ENCODE data around the gene NAGA. TPM values are rescaled to one million over a fixed set of nuclear protein-coding genes. Genes with fewer than 3 reads are reported as not detected.

NAGA gene
- total RNA-seq, 1 experiment from 2014 or later, result 24.3 TPM

DNA sequence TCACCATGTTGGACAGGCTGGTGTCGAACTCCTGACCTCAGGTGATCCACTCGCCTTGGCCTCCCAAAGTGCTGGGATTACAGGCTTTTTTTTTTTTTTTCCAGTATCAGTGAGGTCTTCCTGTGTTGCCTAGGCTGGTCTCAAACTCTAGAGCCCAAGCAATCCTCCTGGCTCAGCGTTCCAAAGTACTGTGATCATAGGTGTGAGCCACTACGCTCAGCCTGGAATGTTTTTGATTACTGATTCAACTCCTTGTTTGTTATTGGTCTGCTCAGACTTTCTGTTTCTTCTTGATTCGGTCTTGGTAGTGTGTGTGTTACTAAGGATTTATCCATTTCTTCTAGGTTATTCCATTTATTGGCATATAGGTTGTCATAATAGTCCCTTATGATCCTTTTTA is 31.3 kb downstream of the NAGA start:
- CTCF ChIA-PET, result interaction anchor here (0.7 kb wide), 2 partner anchors 1236 to 1521 kb away, joined by 5 to 6 read pairs; no protein-coding TSS in a partner anchor
- no TSS peak for BruUV-seq (replicated peaks)
- H3K4me3 Mint-ChIP-seq (ENCODE audit: low read depth, unreplicated experiment), result no peak overlapping the region
- intact Hi-C loops (cut with micrococcal nuclease; ENCODE audit: unreplicated experiment), result no loop called here
- no peak for DNase-seq
- H3K36me3 Mint-ChIP-seq (ENCODE audit: insufficient read depth, unreplicated experiment), result no peaks in the 10 kb centered on the region
- H3K27ac Mint-ChIP-seq (ENCODE audit: unreplicated experiment), result no peak overlapping the region
- peaks cover 6% of the 10 kb centered on the region for H3K9me3 Mint-ChIP-seq (ENCODE audit: low read depth, unreplicated experiment)
- no peaks in the 10 kb centered on the region for H3K4me1 Mint-ChIP-seq (ENCODE audit: low read depth, unreplicated experiment)
- TF ChIP-seq, protein P1, sequence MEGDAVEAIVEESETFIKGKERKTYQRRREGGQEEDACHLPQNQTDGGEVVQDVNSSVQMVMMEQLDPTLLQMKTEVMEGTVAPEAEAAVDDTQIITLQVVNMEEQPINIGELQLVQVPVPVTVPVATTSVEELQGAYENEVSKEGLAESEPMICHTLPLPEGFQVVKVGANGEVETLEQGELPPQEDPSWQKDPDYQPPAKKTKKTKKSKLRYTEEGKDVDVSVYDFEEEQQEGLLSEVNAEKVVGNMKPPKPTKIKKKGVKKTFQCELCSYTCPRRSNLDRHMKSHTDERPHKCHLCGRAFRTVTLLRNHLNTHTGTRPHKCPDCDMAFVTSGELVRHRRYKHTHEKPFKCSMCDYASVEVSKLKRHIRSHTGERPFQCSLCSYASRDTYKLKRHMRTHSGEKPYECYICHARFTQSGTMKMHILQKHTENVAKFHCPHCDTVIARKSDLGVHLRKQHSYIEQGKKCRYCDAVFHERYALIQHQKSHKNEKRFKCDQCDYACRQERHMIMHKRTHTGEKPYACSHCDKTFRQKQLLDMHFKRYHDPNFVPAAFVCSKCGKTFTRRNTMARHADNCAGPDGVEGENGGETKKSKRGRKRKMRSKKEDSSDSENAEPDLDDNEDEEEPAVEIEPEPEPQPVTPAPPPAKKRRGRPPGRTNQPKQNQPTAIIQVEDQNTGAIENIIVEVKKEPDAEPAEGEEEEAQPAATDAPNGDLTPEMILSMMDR (IDR thresholded peaks at IDR 0.05; ENCODE audit: unreplicated experiment), result no peak
- H3K27me3 Mint-ChIP-seq (ENCODE audit: unreplicated experiment), result no peaks in the 10 kb centered on the region

DNA sequence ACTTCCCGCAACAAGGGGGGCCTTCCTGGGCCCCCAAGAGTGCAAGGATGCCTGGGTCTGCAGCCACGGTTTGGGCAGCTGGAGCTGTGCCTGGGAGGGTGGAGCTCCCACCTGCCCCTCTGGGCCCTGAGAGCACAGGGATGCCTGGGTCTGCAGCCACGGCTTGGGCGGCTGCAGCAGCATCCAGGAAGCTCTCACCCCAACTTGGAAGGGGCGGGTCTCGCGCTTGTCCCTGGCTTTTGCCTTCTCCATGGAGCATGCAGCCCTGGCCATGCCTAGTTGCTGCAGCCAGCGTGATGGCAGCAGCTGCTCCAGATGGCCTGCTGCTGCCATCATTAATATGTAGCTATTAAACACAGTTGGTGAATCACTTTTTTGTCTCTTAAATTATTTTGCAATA is 35.4 kb downstream of the NAGA start:
- Mint-ChIP-seq H3K9me3 (ENCODE audit: low read depth, unreplicated experiment) (peaks cover 3% of the 10 kb centered on the region), H3K27ac (ENCODE audit: unreplicated experiment) (no peak overlapping the region), H3K27me3 (ENCODE audit: unreplicated experiment) (no peaks in the 10 kb centered on the region), H3K4me3 (ENCODE audit: low read depth, unreplicated experiment) (no peak overlapping the region), H3K4me1 (ENCODE audit: low read depth, unreplicated experiment) (no peaks in the 10 kb centered on the region), H3K36me3 (ENCODE audit: insufficient read depth, unreplicated experiment) (no peaks in the 10 kb centered on the region)
- intact Hi-C loops (cut with micrococcal nuclease; ENCODE audit: unreplicated experiment), result no loop called here
- TF ChIP-seq, protein P1 (IDR thresholded peaks at IDR 0.05; ENCODE audit: unreplicated experiment), result no peak
- CTCF ChIA-PET, result interaction anchor here (0.7 kb wide), 1 partner anchor 161 kb away, joined by 3 read pairs; no protein-coding TSS in a partner anchor
- no TSS peak for BruUV-seq (replicated peaks)
- no peak for DNase-seq

DNA sequence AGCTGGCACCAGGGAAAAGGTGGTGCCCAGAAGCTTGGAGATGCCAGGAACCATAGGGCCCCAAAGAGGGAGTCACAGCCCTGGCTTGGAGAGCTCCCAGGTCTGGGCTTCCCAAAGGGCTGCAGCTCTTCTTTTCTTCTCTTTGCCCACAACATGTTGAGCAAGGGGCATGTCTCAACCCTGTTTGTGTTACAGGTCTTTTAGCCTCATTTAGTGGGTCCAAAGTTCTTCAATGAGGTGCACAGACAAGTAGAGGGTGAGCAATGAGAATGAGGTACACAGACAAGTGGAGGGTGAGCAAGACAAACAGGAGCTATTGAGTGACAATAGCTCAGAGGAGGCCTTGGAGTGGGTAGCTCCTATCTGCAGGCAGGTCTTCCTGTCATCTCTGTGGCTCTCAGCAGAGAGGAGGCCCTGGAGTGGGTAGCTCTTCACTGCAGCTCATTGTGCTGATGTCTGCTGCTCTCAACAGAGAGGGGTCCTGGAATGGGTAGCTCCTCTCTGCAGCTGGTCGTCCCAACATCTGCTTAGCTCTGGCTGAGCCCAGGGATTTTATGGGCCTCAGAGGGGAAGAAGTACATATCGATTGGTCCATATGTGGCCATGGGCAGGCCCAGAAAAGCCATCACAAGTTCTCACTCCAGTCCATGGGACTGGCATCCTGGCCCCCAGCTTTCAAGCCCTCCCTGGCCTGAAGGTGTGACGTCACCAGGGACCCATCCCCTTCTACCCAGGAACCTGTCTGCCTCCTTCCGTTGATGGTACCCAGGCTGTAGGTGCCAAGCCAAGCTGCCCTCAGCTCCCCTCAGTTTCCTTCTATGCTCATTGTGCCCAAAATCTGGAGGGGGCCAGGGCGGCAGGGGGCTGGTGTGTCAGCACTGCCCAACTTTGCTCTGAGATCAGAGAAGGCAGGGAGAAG is 37.1 kb downstream of the NAGA start:
- BruUV-seq (replicated peaks), result no TSS peak
- Mint-ChIP-seq H3K36me3 (ENCODE audit: insufficient read depth, unreplicated experiment) (no peaks in the 10 kb centered on the region), H3K27me3 (ENCODE audit: unreplicated experiment) (no peaks in the 10 kb centered on the region), H3K9me3 (ENCODE audit: low read depth, unreplicated experiment) (peaks cover 3% of the 10 kb centered on the region), H3K4me3 (ENCODE audit: low read depth, unreplicated experiment) (no peak overlapping the region), H3K4me1 (ENCODE audit: low read depth, unreplicated experiment) (no peaks in the 10 kb centered on the region), H3K27ac (ENCODE audit: unreplicated experiment) (no peak overlapping the region)
- CTCF ChIA-PET, result interaction anchor here (0.6 kb wide), 1 partner anchor 437 kb away, joined by 6 read pairs; no protein-coding TSS in a partner anchor
- intact Hi-C loops (cut with micrococcal nuclease; ENCODE audit: unreplicated experiment), result no loop called here
- TF ChIP-seq, protein P1 (IDR thresholded peaks at IDR 0.05; ENCODE audit: unreplicated experiment), result no peak
- DNase-seq, result no peak

DNA sequence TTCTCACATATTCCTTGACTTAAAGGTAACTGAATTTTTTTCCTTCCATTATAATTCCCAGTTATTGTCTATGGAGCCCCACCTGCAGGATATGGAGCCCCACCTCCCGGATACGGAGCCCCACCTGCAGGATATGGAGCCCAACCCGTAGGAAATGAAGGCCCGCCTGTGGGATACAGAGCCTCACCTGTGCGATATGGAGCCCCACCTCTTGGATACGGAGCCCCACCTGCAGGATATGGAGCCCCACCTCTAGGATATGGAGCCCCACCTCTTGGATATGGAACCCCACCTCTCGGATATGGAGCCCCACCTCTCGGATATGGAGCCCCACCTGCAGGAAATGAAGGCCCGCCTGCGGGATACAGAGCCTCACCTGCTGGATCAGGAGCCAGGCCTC is 43.9 kb downstream of the NAGA start:
- Mint-ChIP-seq H3K9me3 (ENCODE audit: low read depth, unreplicated experiment) (no peaks in the 10 kb centered on the region), H3K36me3 (ENCODE audit: insufficient read depth, unreplicated experiment) (no peaks in the 10 kb centered on the region), H3K27me3 (ENCODE audit: unreplicated experiment) (no peaks in the 10 kb centered on the region), H3K4me1 (ENCODE audit: low read depth, unreplicated experiment) (peaks cover 8% of the 10 kb centered on the region), H3K4me3 (ENCODE audit: low read depth, unreplicated experiment) (no peak overlapping the region), H3K27ac (ENCODE audit: unreplicated experiment) (no peak overlapping the region)
- CTCF ChIA-PET, result no interaction called here
- TF ChIP-seq, protein P1 (IDR thresholded peaks at IDR 0.05; ENCODE audit: unreplicated experiment), result no peak
- intact Hi-C loops (cut with micrococcal nuclease; ENCODE audit: unreplicated experiment), result no loop called here
- DNase-seq, result no peak
- no TSS peak for BruUV-seq (replicated peaks)

Data from Calu3 (cell line).